GM12891 (cell line): ENCODE data around the gene NDUFB8.

Source experiments
- POLR2A ChIP-seq: IDR thresholded peaks from 2 replicates; pipeline ENCODE4 v1.6.1; 2011; ENCODE audit warnings: low read depth, low read length, control low read depth
- POLR2AphosphoS5 ChIP-seq: IDR thresholded peaks from 2 replicates; pipeline ENCODE4 v1.6.1; 2011; ENCODE audit warnings: low read depth, low read length, control low read depth

DNA sequence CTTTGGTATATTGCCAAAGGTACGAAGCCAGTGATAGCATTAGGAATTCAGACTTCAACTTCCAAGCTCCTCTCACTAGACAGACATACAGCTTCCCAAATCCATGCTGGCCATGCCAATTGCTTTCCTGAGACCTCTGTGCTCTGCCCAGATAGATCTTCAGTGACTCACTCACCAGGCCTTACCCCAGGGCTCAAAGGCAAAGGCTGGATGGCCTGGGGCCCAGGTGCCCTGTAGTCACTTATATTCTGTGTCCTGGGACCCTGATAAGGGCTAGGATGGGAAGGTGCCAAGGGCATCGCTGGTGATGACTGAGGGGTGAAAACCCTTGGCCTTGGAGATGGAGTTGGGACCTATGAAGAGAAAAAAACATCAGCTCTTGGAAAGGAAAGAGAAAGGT, 39.1 kb downstream of the NDUFB8 start:
- TF ChIP-seq POLR2AphosphoS5 (no peak), POLR2A (no peak)
